Measurements from ENCODE around the gene PPP1R13L.

PPP1R13L gene

GRCh38 chr19:45405435-45406225 lies 761 bp upstream of the PPP1R13L start:
- peak; percentile 76 for DNase-seq

GRCh38 chr19:45403781-45404556 lies 900 bp downstream of the PPP1R13L start:
- peak; percentile 20 for DNase-seq

GRCh38 chr19:45403272-45403671 lies 1.6 kb downstream of the PPP1R13L start:
- DNase-seq: no peak

GRCh38 chr19:45402298-45403061 lies 2.4 kb downstream of the PPP1R13L start:
- DNase-seq: no peak

GRCh38 chr19:45401815-45402214 lies 3.1 kb downstream of the PPP1R13L start:
- DNase-seq: no peak

DNA sequence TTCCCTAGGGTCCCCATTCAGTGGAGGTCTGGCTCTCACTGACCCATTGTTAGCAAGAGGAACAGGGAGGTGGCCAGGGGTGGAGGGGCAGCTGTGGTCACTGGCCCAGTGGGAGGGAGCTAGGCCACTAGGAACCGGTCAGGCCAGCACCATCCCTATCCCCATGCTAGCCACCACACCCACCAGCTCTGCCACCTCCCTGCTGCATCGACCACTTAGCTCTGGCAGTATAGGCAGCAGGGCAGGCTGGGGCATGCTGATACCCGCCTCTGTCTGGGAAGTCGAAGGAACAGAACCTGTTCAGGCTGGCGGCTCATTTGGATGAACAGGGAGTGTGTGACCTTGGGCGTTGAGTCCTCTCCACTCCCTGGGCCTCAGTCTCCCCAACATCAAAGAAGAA lies 4.7 kb downstream of the PPP1R13L start:
- DNase-seq: no peak

GRCh38 chr19:45395821-45396617 lies 8.8 kb downstream of the PPP1R13L start:
- no peak for DNase-seq

GRCh38 chr19:45391871-45392665 lies 12.8 kb downstream of the PPP1R13L start:
- no peak for DNase-seq

DNA sequence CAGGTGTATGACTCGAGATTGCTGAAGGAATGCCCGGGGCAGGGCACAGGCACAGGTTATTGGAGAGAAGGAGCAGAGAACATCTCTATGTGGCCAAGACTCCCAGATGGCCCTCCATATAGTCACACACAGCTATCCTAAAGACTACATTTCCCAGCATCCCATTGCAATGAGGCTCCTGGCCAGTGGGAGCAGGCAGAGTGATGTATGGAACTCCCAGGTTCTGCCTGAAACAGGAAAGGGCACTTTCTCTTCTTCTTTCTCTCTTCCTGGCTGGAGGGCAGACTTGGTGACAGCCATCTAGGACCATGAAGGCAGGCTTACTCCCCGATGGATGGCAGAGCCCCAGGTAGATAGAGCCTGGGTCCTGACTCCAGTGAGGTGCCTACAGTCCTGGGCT lies 13.5 kb downstream of the PPP1R13L start:
- DNase-seq: no peak

GRCh38 chr19:45385392-45386221 lies 19.3 kb downstream of the PPP1R13L start:
- no peak for DNase-seq

- no peak for DNase-seq
Observed at GRCh38 chr19:45382426-45382825, 22.4 kb downstream of the PPP1R13L start.

GRCh38 chr19:45380107-45380506 lies 24.8 kb downstream of the PPP1R13L start:
- DNase-seq: no peak

DNA sequence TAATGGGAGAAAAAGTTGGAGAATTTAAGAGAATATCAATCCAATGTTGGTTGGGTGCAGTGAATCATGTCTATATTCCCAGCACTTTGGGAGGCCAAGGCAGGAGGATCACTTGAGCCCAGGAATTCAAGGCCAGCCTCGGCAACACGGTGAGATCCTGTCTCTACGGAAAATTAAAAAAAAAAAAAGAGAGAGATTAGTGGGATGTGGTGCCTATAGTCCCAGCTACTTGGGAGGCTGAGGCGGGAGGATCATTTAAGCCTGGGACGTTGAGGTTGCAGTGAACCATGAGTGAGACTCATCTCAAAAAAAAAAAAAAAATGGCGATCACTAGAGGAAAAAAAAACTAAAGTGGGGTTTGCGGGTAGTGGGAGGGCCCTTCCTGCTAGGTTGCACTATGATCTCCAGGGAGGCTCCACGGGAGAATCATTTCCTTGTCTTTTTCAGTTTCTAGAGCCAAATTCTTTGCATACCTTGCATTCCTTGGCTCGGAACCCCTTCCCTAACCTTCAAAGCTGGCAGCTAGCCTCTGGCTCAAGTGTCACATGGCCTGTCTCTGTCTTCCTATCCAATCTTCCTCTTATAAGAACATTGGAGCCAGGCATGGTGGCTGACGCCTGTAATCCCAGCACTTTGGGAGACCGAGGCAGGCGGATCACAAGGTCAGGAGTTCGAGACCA lies 28.7 kb downstream of the PPP1R13L start:
- DNase-seq: no peak

- DNase-seq: peak; percentile 98
Observed at GRCh38 chr19:45370410-45371204, 34.3 kb downstream of the PPP1R13L start, which contains the start of gene ERCC2. ERCC2 (minus strand) TSS chr19:45370573; CDS start chr19:45370540, 33 bp downstream.

DNA sequence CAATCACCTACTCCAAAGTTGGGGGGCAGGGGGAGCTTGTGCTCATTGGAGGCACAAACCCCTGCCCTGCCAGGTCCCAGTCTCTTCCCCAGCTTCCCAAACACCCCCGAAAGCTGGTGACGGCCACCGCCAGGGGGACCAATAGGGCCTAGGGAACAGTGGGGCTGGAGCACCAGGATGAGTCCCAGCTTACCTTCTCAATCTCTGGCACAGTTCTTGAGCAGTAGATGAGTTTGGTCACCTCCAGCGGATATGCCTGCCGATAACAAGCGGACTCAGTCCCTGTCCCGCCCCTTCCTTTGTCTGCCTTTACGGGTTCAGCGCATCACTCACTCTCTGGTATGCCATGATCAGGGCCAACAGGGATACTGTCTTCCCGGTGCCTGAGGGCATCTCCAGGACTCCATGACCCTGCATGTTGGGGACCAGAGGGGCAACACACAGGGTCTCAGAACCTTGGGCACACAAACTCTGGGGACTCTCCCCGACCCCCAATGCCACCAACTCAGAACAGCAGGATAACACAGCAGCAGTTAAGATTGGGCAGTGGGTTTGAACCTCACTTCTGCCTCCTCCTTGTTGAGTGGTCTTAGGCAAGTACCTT lies 36.0 kb downstream of the PPP1R13L start:
- no peak for DNase-seq

GRCh38 chr19:45368127-45368526 lies 36.7 kb downstream of the PPP1R13L start:
- no peak for DNase-seq

GRCh38 chr19:45364696-45365095 lies 40.2 kb downstream of the PPP1R13L start:
- DNase-seq: no peak

GRCh38 chr19:45363861-45364459 lies 40.9 kb downstream of the PPP1R13L start:
- DNase-seq: no peak
